CD4-positive, alpha-beta memory T cell (primary cell): ENCODE measurements around the gene PCSK4. TPM values are rescaled to one million over a fixed set of nuclear protein-coding genes. Genes with fewer than 3 reads are reported as not detected.

Experiments used
- CTCF ChIA-PET: fragments of 350-600 bp; sonication (Branson Sonifier 250); formaldehyde crosslinking; loops from one replicate; lab custom pipeline; 2021; ENCODE audit warnings: inconsistent platforms; ENCODE audit not compliant: partially characterized antibody; lab: Charles Lee
- POLR2A ChIA-PET: fragments of 350-600 bp; sonication (Branson Sonifier 250); formaldehyde crosslinking; loops from one replicate; lab custom pipeline; 2021; ENCODE audit not compliant: partially characterized antibody; lab: Charles Lee
- DNase-seq, 5 donors: peaks; one replicate each; pipeline versions ENCODE4 v3.0.0 to v3.0.0-alpha.2; 2020 to 2022; ENCODE audit warnings: mixed read lengths in 1 of 5
- H3K27ac ChIP-seq: one replicate; pipeline ENCODE4 v1.7.0; 2013; ENCODE audit warnings: low read depth, low read length
- H3K27me3 ChIP-seq: 2 replicates; pipeline ENCODE4 v1.7.0; 2013; ENCODE audit warnings: mild to moderate bottlenecking, low read length, moderate library complexity; ENCODE audit not compliant: insufficient read depth
- H3K36me3 ChIP-seq: 2 replicates; pipeline ENCODE4 v1.7.0; 2013; ENCODE audit warnings: mild to moderate bottlenecking, low read length, moderate library complexity; ENCODE audit not compliant: insufficient read depth
- H3K4me1 ChIP-seq: 2 replicates; pipeline ENCODE4 v1.7.0; 2013; ENCODE audit warnings: mild to moderate bottlenecking, low read length, moderate library complexity; ENCODE audit not compliant: insufficient read depth
- H3K4me3 ChIP-seq, 2 donors: one replicate each; pipeline ENCODE4 v1.7.0; 2013; ENCODE audit warnings: low read length in 2 of 2, mild to moderate bottlenecking in 1 of 2
- H3K9me3 ChIP-seq, 2 donors: one replicate each; pipeline ENCODE4 v1.7.0; 2013; ENCODE audit warnings: low read length in 2 of 2, control low read depth in 1 of 2; ENCODE audit not compliant: control insufficient read depth in 1 of 2
- H3K27ac Mint-ChIP-seq, 7 donors: one replicate each; pipeline ENCODE4 v1.8.0; 2020 to 2021; ENCODE audit warnings: mixed read lengths in 7 of 7, mild to moderate bottlenecking in 6 of 7, inconsistent platforms in 3 of 7, moderate library complexity in 3 of 7
- H3K27me3 Mint-ChIP-seq, 2 donors: one replicate each; pipeline ENCODE4 v1.8.0; 2020 to 2021; ENCODE audit warnings: mixed read lengths in 2 of 2
- H3K36me3 Mint-ChIP-seq, 2 donors: one replicate each; pipeline ENCODE4 v1.8.0; 2020 to 2021; ENCODE audit warnings: mixed read lengths in 2 of 2, inconsistent platforms in 1 of 2, mild to moderate bottlenecking in 1 of 2
- H3K4me1 Mint-ChIP-seq, 4 donors: one replicate each; pipeline ENCODE4 v1.8.0; 2020 to 2021; ENCODE audit warnings: mixed read lengths in 4 of 4, mild to moderate bottlenecking in 1 of 4
- H3K4me3 Mint-ChIP-seq, 8 donors: one replicate each; pipeline ENCODE4 v1.8.0; 2020 to 2021; ENCODE audit warnings: mixed read lengths in 8 of 8, mild to moderate bottlenecking in 7 of 8, moderate library complexity in 6 of 8, inconsistent platforms in 3 of 8
- H3K9me3 Mint-ChIP-seq, 8 donors: one replicate each; pipeline ENCODE4 v1.8.0; 2020 to 2021; ENCODE audit warnings: mixed read lengths in 8 of 8, mild to moderate bottlenecking in 5 of 8, inconsistent platforms in 3 of 8, moderate library complexity in 1 of 8
- intact Hi-C: fragments of 100-400 bp; cut with micrococcal nuclease; formaldehyde crosslinking; loops from one replicate; pipeline ENCODE4 v1.15.1; 2023
- polyA plus RNA-seq, 2 donors: library from polyadenylated mRNA; unstranded; fragments of 300-500 nt; fragmentation: Illumina TruSeq; gene quantifications; one replicate each; pipeline ENCODE4 v1.2.3, GENCODE V29; 2021
- total RNA-seq, 2 experiments: library from RNA; stranded (reverse); gene quantifications; one replicate each; pipeline ENCODE4 v1.2.3, GENCODE V29; 2021

Gene PCSK4
- total and polyA plus RNA-seq, 4 experiments from 2014 or later: 3.1 to 3.7 TPM; not detected in 2

GRCh38 chr19:1457031-1457739 is 33.0 kb downstream of the PCSK4 start:
- DNase-seq: no peak
- Histone ChIP-seq H3K4me1 (peaks cover 17% of the 10 kb centered on the region), H3K4me3 (no peak overlapping the region), H3K9me3 (no peaks in the 10 kb centered on the region), H3K36me3 (no peaks in the 10 kb centered on the region), H3K27ac (no peak overlapping the region), H3K27me3 (no peaks in the 10 kb centered on the region)
- no peak overlapping the region for H3K4me3 Mint-ChIP-seq
- peaks cover 14 to 28% of the 10 kb centered on the region in 2 donors for H3K27me3 Mint-ChIP-seq
- no peak overlapping the region for H3K27ac Mint-ChIP-seq
- ChIA-PET POLR2A (interaction anchor here (1.9 to 3.7 kb wide), 2 partner anchors 13 to 15 kb away, joined by 4 to 20 read pairs; no protein-coding TSS in a partner anchor), CTCF (no interaction called here)
- no peaks in the 10 kb centered on the region for H3K36me3 Mint-ChIP-seq
- peaks cover 2 to 12% (median 7%) of the 10 kb centered on the region in 4 donors for H3K4me1 Mint-ChIP-seq
- intact Hi-C loops: no loop called here
- peaks cover 0 to 2% (median 0%) of the 10 kb centered on the region in 8 donors for H3K9me3 Mint-ChIP-seq

- Histone ChIP-seq H3K27me3 (peaks cover 4% of the 10 kb centered on the region), H3K4me1 (peaks cover 17% of the 10 kb centered on the region), H3K9me3 (no peaks in the 10 kb centered on the region), H3K4me3 (no peak overlapping the region), H3K36me3 (no peaks in the 10 kb centered on the region), H3K27ac (no peak overlapping the region)
- Mint-ChIP-seq H3K27ac (peak overlapping the region in 1 of 7 donors; percentile 74), H3K9me3 (peaks cover 0 to 2% (median 0%) of the 10 kb centered on the region in 8 donors), H3K4me1 (peaks cover 2 to 12% (median 7%) of the 10 kb centered on the region in 4 donors), H3K36me3 (no peaks in the 10 kb centered on the region), H3K4me3 (no peak overlapping the region), H3K27me3 (peaks cover 14 to 31% of the 10 kb centered on the region in 2 donors)
- ChIA-PET POLR2A (interaction anchor here (0.9 to 3.7 kb wide), 5 partner anchors 9 to 18 kb away, joined by 3 to 20 read pairs (median 4); no protein-coding TSS in a partner anchor), CTCF (interaction anchor here (1.0 kb wide), 1 partner anchor 11 kb away, joined by 3 read pairs; no protein-coding TSS in a partner anchor)
- intact Hi-C loops: no loop called here
- no peak for DNase-seq
Measured at GRCh38 chr19:1456121-1456900, 33.8 kb downstream of the PCSK4 start.

GRCh38 chr19:1455336-1456120 is 34.6 kb downstream of the PCSK4 start:
- Histone ChIP-seq H3K9me3 (no peaks in the 10 kb centered on the region), H3K27ac (no peak overlapping the region), H3K36me3 (no peaks in the 10 kb centered on the region), H3K27me3 (peaks cover 11% of the 10 kb centered on the region), H3K4me3 (no peak overlapping the region), H3K4me1 (peaks cover 19% of the 10 kb centered on the region)
- Mint-ChIP-seq H3K4me1 (peaks cover 6 to 17% (median 12%) of the 10 kb centered on the region in 4 donors), H3K36me3 (no peaks in the 10 kb centered on the region), H3K9me3 (peaks cover 0 to 2% (median 0%) of the 10 kb centered on the region in 8 donors), H3K27ac (peak overlapping the region in 3 of 7 donors; percentile 62 to 87 (median 74)), H3K4me3 (peak overlapping the region in 6 of 8 donors; percentile 32 to 61 (median 56)), H3K27me3 (peaks cover 20 to 38% of the 10 kb centered on the region in 2 donors)
- ChIA-PET CTCF (interaction anchor here (1.0 kb wide), 1 partner anchor 10 kb away, joined by 3 read pairs; no protein-coding TSS in a partner anchor), POLR2A (interaction anchor here (0.8 to 3.7 kb wide), 7 partner anchors 8 to 35 kb away, joined by 3 to 20 read pairs (median 4); partner anchors contain the start of gene PCSK4)
- intact Hi-C loops: no loop called here
- DNase-seq: peak; percentile 51 to 70 (median 55)

GRCh38 chr19:1455002-1455335 is 35.2 kb downstream of the PCSK4 start:
- Histone ChIP-seq H3K27me3 (peaks cover 16% of the 10 kb centered on the region), H3K27ac (no peak overlapping the region), H3K9me3 (no peaks in the 10 kb centered on the region), H3K4me3 (no peak overlapping the region), H3K4me1 (peaks cover 24% of the 10 kb centered on the region), H3K36me3 (no peaks in the 10 kb centered on the region)
- DNase-seq: no peak
- ChIA-PET POLR2A (interaction anchor here (0.8 to 3.7 kb wide), 4 partner anchors 11 to 35 kb away, joined by 3 to 20 read pairs (median 4); partner anchors contain the start of gene PCSK4), CTCF (interaction anchor here (1.0 to 1.4 kb wide), 3 partner anchors 10 to 21 kb away, joined by 3 read pairs; no protein-coding TSS in a partner anchor)
- Mint-ChIP-seq H3K4me1 (peaks cover 6 to 18% (median 14%) of the 10 kb centered on the region in 4 donors), H3K4me3 (peak overlapping the region in 3 of 8 donors; percentile 25 to 39 (median 34)), H3K27ac (no peak overlapping the region), H3K27me3 (peaks cover 22 to 41% of the 10 kb centered on the region in 2 donors), H3K36me3 (no peaks in the 10 kb centered on the region), H3K9me3 (peaks cover 0 to 2% (median 0%) of the 10 kb centered on the region in 8 donors)
- intact Hi-C loops: no loop called here

GRCh38 chr19:1453525-1454364 is 36.4 kb downstream of the PCSK4 start:
- Mint-ChIP-seq H3K4me1 (peaks cover 8 to 26% (median 19%) of the 10 kb centered on the region in 4 donors), H3K36me3 (no peaks in the 10 kb centered on the region), H3K4me3 (no peak overlapping the region), H3K27ac (no peak overlapping the region), H3K27me3 (peaks cover 25 to 41% of the 10 kb centered on the region in 2 donors), H3K9me3 (peaks cover 0 to 2% (median 0%) of the 10 kb centered on the region in 8 donors)
- ChIA-PET POLR2A (interaction anchor here (0.9 to 3.7 kb wide), 2 partner anchors 10 to 37 kb away, joined by 3 to 20 read pairs; partner anchors contain the start of gene REEP6), CTCF (interaction anchor here (1.2 to 1.5 kb wide), 3 partner anchors 9 to 22 kb away, joined by 3 read pairs; no protein-coding TSS in a partner anchor)
- H3K4me3 ChIP-seq: no peak overlapping the region
- intact Hi-C loops: no loop called here
- peaks cover 30% of the 10 kb centered on the region for H3K4me1 ChIP-seq
- H3K9me3 ChIP-seq: no peaks in the 10 kb centered on the region
- peaks cover 26% of the 10 kb centered on the region for H3K27me3 ChIP-seq
- no peak for DNase-seq
- no peaks in the 10 kb centered on the region for H3K36me3 ChIP-seq
- H3K27ac ChIP-seq: no peak overlapping the region
